ENCODE results near the gene SWT1. TPM values are rescaled to one million over a fixed set of nuclear protein-coding genes. Genes with fewer than 3 reads are reported as not detected.
"Not testable (repeated sequence)": the region's sequence is repeated elsewhere in the genome, so short reads cannot be mapped to it uniquely, and the experiment has no call there.

The SWT1 gene
- total RNA-seq, 1 donor: 6.9 TPM

DNA sequence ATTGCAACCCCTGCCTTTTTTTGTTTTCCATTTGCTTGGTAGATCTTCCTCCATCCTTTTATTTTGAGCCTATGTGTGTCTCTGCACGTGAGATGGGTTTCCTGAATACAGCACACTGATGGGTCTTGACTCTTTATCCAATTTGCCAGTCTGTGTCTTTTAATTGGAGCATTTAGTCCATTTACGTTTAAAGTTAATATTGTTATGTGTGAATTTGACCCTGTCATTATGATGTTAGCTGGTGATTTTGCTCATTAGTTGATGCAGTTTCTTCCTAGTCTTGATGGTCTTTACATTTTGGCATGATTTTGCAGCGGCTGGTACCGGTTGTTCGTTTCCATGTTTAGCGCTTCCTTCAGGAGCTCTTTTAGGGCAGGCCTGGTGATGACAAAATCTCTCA is 98.6 kb downstream of the SWT1 start:
- not testable (repeated sequence) for H3K36me3 ChIP-seq (ENCODE audit: insufficient read depth, low read length); H3K27me3 ChIP-seq (ENCODE audit: insufficient read depth, low read length); H3K4me3 ChIP-seq (ENCODE audit: insufficient read depth, low read length); H3K4me1 ChIP-seq (ENCODE audit: insufficient read depth, low read length); H3K79me2 ChIP-seq (ENCODE audit: insufficient read depth, low read length); H3K4me2 ChIP-seq (ENCODE audit: insufficient read depth, low read length); H4K20me1 ChIP-seq (ENCODE audit: insufficient read depth, low read length); H3K27ac ChIP-seq (ENCODE audit: low read depth, low read length); DNase-seq (ENCODE audit: insufficient read length, low spot score, missing footprints); H2AFZ ChIP-seq (ENCODE audit: low read length); H3K9me3 ChIP-seq (ENCODE audit: low read depth, low read length)

DNA sequence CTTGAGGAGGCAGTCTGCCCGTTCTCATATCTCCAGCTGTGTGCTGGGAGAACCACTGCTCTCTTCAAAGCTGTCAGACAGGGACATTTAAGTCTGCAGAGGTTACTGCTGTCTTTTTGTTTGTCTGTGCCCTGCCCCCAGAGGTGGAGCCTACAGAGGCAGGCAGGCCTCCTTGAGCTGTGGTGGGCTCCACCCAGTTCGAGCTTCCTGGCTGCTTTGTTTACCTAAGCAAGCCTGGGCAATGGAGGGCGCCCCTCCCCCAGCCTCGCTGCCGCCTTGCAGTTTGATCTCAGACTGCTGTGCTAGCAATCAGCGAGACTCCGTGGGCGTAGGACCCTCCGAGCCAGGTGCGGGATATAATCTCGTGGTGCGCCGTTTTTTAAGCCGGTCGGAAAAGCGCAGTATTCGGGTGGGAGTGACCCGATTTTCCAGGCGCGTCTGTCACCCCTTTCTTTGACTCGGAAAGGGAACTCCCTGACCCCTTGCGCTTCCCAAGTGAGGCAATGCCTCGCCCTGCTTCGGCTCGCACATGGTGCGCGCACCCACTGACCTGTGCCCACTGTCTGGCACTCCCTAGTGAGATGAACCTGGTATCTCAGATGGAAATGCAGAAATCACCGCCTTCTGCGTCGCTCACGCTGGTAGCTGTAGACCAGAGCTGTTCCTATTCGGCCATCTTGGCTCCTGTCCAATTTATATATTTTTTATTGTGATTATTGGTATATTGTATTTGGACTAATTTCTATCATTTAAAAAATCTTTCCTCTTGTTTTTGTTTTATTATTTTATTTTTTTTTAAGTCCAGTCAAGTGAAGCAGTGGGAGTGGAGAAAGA is 100.4 kb downstream of the SWT1 start:
- not testable (repeated sequence) for H2AFZ ChIP-seq (ENCODE audit: low read length); H3K79me2 ChIP-seq (ENCODE audit: insufficient read depth, low read length); H4K20me1 ChIP-seq (ENCODE audit: insufficient read depth, low read length); H3K27ac ChIP-seq (ENCODE audit: low read depth, low read length); H3K4me3 ChIP-seq (ENCODE audit: insufficient read depth, low read length); H3K9me3 ChIP-seq (ENCODE audit: low read depth, low read length); H3K36me3 ChIP-seq (ENCODE audit: insufficient read depth, low read length); H3K27me3 ChIP-seq (ENCODE audit: insufficient read depth, low read length); H3K4me2 ChIP-seq (ENCODE audit: insufficient read depth, low read length); H3K4me1 ChIP-seq (ENCODE audit: insufficient read depth, low read length); DNase-seq (ENCODE audit: insufficient read length, low spot score, missing footprints)

DNA sequence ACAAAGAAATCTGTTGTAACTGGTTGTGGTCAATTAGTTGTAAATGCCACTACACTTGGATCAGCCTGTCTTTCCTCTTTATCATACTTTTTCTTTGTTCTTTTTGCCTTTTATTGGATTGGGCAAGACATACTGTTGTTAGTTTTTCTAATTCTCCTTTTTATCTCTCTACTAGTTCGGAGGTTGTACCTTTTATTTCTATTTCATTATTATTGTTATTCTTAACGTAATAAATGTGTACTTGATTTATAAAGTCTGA is 100.9 kb downstream of the SWT1 start:
- Histone ChIP-seq H3K27me3 (ENCODE audit: insufficient read depth, low read length) (no peaks in the 10 kb centered on the region), H3K4me2 (ENCODE audit: insufficient read depth, low read length) (no peak overlapping the region), H2AFZ (ENCODE audit: low read length) (no peak overlapping the region), H3K4me1 (ENCODE audit: insufficient read depth, low read length) (no peaks in the 10 kb centered on the region), H3K4me3 (ENCODE audit: insufficient read depth, low read length) (no peak overlapping the region), H3K79me2 (ENCODE audit: insufficient read depth, low read length) (no peaks in the 10 kb centered on the region), H3K36me3 (ENCODE audit: insufficient read depth, low read length) (no peaks in the 10 kb centered on the region), H3K9me3 (ENCODE audit: low read depth, low read length) (no peaks in the 10 kb centered on the region), H3K27ac (ENCODE audit: low read depth, low read length) (no peak overlapping the region), H4K20me1 (ENCODE audit: insufficient read depth, low read length) (no peaks in the 10 kb centered on the region)
- TF ChIP-seq, protein P1, sequence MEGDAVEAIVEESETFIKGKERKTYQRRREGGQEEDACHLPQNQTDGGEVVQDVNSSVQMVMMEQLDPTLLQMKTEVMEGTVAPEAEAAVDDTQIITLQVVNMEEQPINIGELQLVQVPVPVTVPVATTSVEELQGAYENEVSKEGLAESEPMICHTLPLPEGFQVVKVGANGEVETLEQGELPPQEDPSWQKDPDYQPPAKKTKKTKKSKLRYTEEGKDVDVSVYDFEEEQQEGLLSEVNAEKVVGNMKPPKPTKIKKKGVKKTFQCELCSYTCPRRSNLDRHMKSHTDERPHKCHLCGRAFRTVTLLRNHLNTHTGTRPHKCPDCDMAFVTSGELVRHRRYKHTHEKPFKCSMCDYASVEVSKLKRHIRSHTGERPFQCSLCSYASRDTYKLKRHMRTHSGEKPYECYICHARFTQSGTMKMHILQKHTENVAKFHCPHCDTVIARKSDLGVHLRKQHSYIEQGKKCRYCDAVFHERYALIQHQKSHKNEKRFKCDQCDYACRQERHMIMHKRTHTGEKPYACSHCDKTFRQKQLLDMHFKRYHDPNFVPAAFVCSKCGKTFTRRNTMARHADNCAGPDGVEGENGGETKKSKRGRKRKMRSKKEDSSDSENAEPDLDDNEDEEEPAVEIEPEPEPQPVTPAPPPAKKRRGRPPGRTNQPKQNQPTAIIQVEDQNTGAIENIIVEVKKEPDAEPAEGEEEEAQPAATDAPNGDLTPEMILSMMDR (IDR thresholded peaks at IDR 0.05; ENCODE audit: extremely low read depth, low read depth, low read length): no peak
- DNase-seq (ENCODE audit: insufficient read length, low spot score, missing footprints): no peak

DNA sequence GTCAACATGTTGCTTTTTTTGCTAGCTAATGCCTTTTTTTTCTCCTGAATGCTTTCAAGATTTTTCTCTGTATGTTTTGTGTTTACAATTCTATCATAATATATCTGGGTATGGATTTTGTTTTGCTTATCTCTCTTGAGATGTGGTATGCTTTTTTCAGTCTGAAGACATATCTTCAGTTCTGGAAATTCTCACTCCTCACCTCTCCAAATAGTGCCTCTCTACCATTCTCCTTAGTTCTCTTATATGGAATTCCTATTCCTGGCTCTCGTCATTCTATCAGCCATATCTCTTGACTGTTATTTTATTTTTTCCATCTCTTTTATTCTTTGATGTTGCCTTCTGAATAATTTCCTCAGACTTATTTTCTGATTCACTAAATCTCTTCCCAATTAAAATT is 101.7 kb downstream of the SWT1 start:
- DNase-seq (ENCODE audit: insufficient read length, low spot score, missing footprints): no peak
- H3K27me3 ChIP-seq (ENCODE audit: insufficient read depth, low read length): no peaks in the 10 kb centered on the region
- no peaks in the 10 kb centered on the region for H3K4me1 ChIP-seq (ENCODE audit: insufficient read depth, low read length)
- TF ChIP-seq, protein P1 (IDR thresholded peaks at IDR 0.05; ENCODE audit: extremely low read depth, low read depth, low read length): no peak
- no peak overlapping the region for H2AFZ ChIP-seq (ENCODE audit: low read length)
- H3K27ac ChIP-seq (ENCODE audit: low read depth, low read length): no peak overlapping the region
- no peaks in the 10 kb centered on the region for H3K79me2 ChIP-seq (ENCODE audit: insufficient read depth, low read length)
- no peak overlapping the region for H3K4me3 ChIP-seq (ENCODE audit: insufficient read depth, low read length)
- H3K36me3 ChIP-seq (ENCODE audit: insufficient read depth, low read length): no peaks in the 10 kb centered on the region
- no peaks in the 10 kb centered on the region for H4K20me1 ChIP-seq (ENCODE audit: insufficient read depth, low read length)
- no peak overlapping the region for H3K4me2 ChIP-seq (ENCODE audit: insufficient read depth, low read length)
- no peaks in the 10 kb centered on the region for H3K9me3 ChIP-seq (ENCODE audit: low read depth, low read length)

DNA sequence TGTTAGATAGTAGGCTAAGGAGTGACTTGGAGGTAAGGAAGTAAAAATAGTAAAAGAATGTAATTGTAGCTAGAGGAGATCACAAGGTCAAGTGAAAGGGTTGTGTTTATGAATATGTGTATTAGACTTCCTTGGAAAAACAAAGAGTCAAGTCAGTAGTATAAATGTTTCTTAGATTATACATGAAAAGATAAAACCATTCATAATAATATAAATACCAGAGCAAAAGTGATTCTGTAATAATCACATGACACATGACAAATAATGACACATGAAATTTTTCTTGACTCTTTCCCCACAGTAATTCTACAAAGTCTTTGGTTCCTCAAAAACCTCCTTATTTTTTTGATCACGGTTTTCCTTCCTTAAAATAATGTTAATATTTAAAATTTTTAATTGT is 103.6 kb downstream of the SWT1 start:
- no peaks in the 10 kb centered on the region for H3K79me2 ChIP-seq (ENCODE audit: insufficient read depth, low read length)
- TF ChIP-seq, protein P1 (IDR thresholded peaks at IDR 0.05; ENCODE audit: extremely low read depth, low read depth, low read length): no peak
- no peaks in the 10 kb centered on the region for H3K9me3 ChIP-seq (ENCODE audit: low read depth, low read length)
- no peaks in the 10 kb centered on the region for H3K27me3 ChIP-seq (ENCODE audit: insufficient read depth, low read length)
- no peak overlapping the region for H3K4me3 ChIP-seq (ENCODE audit: insufficient read depth, low read length)
- no peak overlapping the region for H2AFZ ChIP-seq (ENCODE audit: low read length)
- no peaks in the 10 kb centered on the region for H3K4me1 ChIP-seq (ENCODE audit: insufficient read depth, low read length)
- no peak overlapping the region for H3K27ac ChIP-seq (ENCODE audit: low read depth, low read length)
- DNase-seq (ENCODE audit: insufficient read length, low spot score, missing footprints): no peak
- no peaks in the 10 kb centered on the region for H3K36me3 ChIP-seq (ENCODE audit: insufficient read depth, low read length)
- no peak overlapping the region for H3K4me2 ChIP-seq (ENCODE audit: insufficient read depth, low read length)
- no peaks in the 10 kb centered on the region for H4K20me1 ChIP-seq (ENCODE audit: insufficient read depth, low read length)
